Activated CD4-positive, alpha-beta T cell treated with anti-CD3 and anti-CD28 coated beads, Interleukin-2, amount 10 ng/mL, durations not matched to agents 24 days and 14 days (primary cell): ENCODE results near the gene NANOG. TPM values are rescaled to one million over a fixed set of nuclear protein-coding genes. Genes with fewer than 3 reads are reported as not detected.
A peak's percentile ranks its signal among the peaks of the same experiment; 100 is the strongest.
"Not testable (repeated sequence)": the region's sequence is repeated elsewhere in the genome, so short reads cannot be mapped to it uniquely, and the experiment has no call there.

Experiments used
- DNase-seq: peaks from one replicate; pipeline ENCODE4 v3.0.0; 2022
- H3K27ac Mint-ChIP-seq: one replicate; pipeline ENCODE4 v1.8.0; 2022; ENCODE audit warnings: mild to moderate bottlenecking, mixed read lengths
- H3K27me3 Mint-ChIP-seq: one replicate; pipeline ENCODE4 v1.8.0; 2022; ENCODE audit warnings: mixed read lengths
- H3K36me3 Mint-ChIP-seq: one replicate; pipeline ENCODE4 v1.8.0; 2022; ENCODE audit warnings: low read depth, mild to moderate bottlenecking, mixed read lengths
- H3K4me1 Mint-ChIP-seq: one replicate; pipeline ENCODE4 v1.8.0; 2021; ENCODE audit warnings: mixed read lengths
- H3K4me3 Mint-ChIP-seq: one replicate; pipeline ENCODE4 v1.8.0; 2022; ENCODE audit warnings: mild to moderate bottlenecking, moderate library complexity, mixed read lengths
- H3K9me3 Mint-ChIP-seq: one replicate; pipeline ENCODE4 v1.8.0; 2021; ENCODE audit warnings: mixed read lengths
- intact Hi-C: fragments of 100-400 bp; cut with micrococcal nuclease; formaldehyde crosslinking; loops from one replicate; pipeline ENCODE4 v1.15.1; 2023
- total RNA-seq: library from RNA; stranded (reverse); gene quantifications from 2 replicates; pipeline ENCODE4 v1.2.3, GENCODE V29; 2022

The NANOG gene
- total RNA-seq, result not detected in 2 replicates

- H3K27me3 Mint-ChIP-seq, DNase-seq, intact Hi-C loops, H3K4me3 Mint-ChIP-seq, H3K36me3 Mint-ChIP-seq, H3K9me3 Mint-ChIP-seq, H3K27ac Mint-ChIP-seq, H3K4me1 Mint-ChIP-seq: not testable (repeated sequence)
Measured at GRCh38 chr12:7788884-7789528, at the start of gene NANOG. Gene NANOG, plus strand, starts transcription at chr12:7789402. Its CDS starts 213 bp downstream, at chr12:7789615.

GRCh38 chr12:7747246-7747645 lies 42.0 kb upstream of the NANOG start, which contains the start of gene CLEC4C:
Gene CLEC4C, minus strand, starts transcription at chr12:7747375. Its CDS starts 27 bp downstream, at chr12:7747348.
- H3K9me3 Mint-ChIP-seq, result no peaks in the 10 kb centered on the region
- no peaks in the 10 kb centered on the region for H3K4me1 Mint-ChIP-seq
- no peaks in the 10 kb centered on the region for H3K27me3 Mint-ChIP-seq
- intact Hi-C loops, result no loop called here
- no peak for DNase-seq
- H3K27ac Mint-ChIP-seq, result no peak within 1 kb of the TSS
- H3K4me3 Mint-ChIP-seq, result no peak within 1 kb of the TSS
- H3K36me3 Mint-ChIP-seq, result no peaks in the 10 kb centered on the region

DNA sequence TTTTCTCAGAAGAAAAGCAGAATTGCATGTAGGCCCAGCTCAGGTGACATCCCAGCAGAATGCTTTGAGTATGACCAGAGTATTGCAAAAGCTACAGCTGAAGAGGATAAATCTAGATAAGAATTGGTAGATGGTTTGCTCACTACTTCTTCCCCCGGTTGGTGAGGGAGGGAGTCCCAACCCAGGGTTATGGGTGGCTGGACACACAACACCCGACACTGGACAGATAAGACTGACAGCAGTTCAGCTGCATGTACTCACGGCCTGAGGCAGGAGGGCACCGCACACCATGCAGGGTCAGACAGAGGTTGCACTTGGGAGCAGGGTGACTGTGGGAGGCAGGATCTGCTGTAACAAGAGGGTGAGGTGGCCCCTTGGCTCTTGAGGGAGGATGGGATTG lies 40.4 kb upstream of the NANOG start:
- Mint-ChIP-seq H3K36me3 (no peaks in the 10 kb centered on the region), H3K27me3 (no peaks in the 10 kb centered on the region), H3K4me1 (no peaks in the 10 kb centered on the region), H3K9me3 (no peaks in the 10 kb centered on the region), H3K27ac (no peak overlapping the region), H3K4me3 (no peak overlapping the region)
- intact Hi-C loops, result no loop called here
- no peak for DNase-seq

DNA sequence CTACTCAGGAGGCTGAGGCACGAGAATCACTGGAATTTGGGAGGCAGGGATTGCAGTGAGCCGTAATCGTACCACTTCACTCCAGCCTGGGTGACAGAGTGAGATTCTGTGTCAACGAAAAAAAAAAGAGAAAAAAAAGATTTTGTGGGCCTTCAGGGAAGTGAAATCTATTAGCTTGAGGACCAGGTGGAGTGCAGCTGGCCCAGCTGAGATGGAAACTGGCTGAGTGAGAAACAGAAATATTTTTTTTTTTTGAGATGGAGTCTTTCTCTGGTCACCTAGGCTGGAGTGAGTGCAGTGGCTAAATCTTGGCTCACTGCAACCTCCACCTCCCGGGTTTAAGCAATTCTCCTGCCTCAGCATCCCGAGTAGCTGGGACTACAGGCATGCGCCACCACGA lies 39.8 kb upstream of the NANOG start:
- no peaks in the 10 kb centered on the region for H3K36me3 Mint-ChIP-seq
- no peak overlapping the region for H3K4me3 Mint-ChIP-seq
- no peaks in the 10 kb centered on the region for H3K4me1 Mint-ChIP-seq
- H3K27ac Mint-ChIP-seq, result no peak overlapping the region
- intact Hi-C loops, result no loop called here
- no peaks in the 10 kb centered on the region for H3K9me3 Mint-ChIP-seq
- DNase-seq, result no peak
- no peaks in the 10 kb centered on the region for H3K27me3 Mint-ChIP-seq

DNA sequence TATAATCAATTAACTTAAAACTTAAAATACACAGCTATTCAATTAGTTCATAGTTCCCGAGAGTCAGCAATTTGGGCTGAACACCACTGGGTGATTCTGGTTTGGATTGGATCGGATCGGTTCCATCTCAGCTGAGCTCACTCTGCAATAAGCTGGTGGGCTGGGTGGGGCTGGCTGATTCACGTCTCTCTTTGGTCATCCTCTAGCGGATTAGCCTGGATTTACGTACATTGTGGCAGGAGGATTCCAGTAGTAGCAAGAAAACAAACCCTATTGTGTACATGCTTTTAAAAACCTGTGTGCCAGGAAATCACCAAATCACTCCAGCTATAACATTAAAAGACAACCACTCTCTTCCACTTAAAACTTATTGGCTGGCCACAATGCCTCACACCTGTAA lies 38.9 kb upstream of the NANOG start:
- H3K9me3 Mint-ChIP-seq, result no peaks in the 10 kb centered on the region
- H3K27me3 Mint-ChIP-seq, result no peaks in the 10 kb centered on the region
- H3K4me3 Mint-ChIP-seq, result no peak overlapping the region
- H3K36me3 Mint-ChIP-seq, result no peaks in the 10 kb centered on the region
- H3K27ac Mint-ChIP-seq, result no peak overlapping the region
- no peak for DNase-seq
- intact Hi-C loops, result no loop called here
- no peaks in the 10 kb centered on the region for H3K4me1 Mint-ChIP-seq

DNA sequence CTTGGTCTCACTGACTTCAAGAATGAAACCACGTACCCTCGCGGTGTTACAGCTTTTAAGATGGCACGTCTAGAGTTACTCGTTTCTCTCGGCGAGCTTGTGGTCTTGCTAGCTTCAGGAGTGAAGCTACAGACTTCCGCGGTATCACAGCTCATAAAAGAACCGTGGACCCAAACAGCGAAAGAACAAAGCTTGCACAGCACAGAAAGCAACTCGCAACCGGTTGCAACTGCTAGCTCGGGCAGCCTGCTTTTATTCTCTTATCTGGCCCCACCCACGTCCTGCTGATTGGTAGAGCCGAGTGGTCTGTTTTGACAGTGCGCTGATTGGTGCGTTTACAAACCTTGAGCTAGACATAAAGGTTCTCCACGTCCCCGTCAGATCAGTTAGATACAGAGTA lies 37.8 kb upstream of the NANOG start:
- intact Hi-C loops, result no loop called here
- no peaks in the 10 kb centered on the region for H3K9me3 Mint-ChIP-seq
- no peak overlapping the region for H3K27ac Mint-ChIP-seq
- no peak for DNase-seq
- H3K27me3 Mint-ChIP-seq, result no peaks in the 10 kb centered on the region
- peaks cover 2% of the 10 kb centered on the region for H3K4me1 Mint-ChIP-seq
- H3K4me3 Mint-ChIP-seq, result no peak overlapping the region
- no peaks in the 10 kb centered on the region for H3K36me3 Mint-ChIP-seq

GRCh38 chr12:7751941-7752922 lies 37.0 kb upstream of the NANOG start:
- H3K27ac Mint-ChIP-seq, H3K4me1 Mint-ChIP-seq, H3K27me3 Mint-ChIP-seq, H3K9me3 Mint-ChIP-seq, H3K4me3 Mint-ChIP-seq, intact Hi-C loops, DNase-seq, H3K36me3 Mint-ChIP-seq: not testable (repeated sequence)

GRCh38 chr12:7755668-7756067 lies 33.5 kb upstream of the NANOG start:
- H3K27me3 Mint-ChIP-seq, H3K27ac Mint-ChIP-seq, H3K9me3 Mint-ChIP-seq, intact Hi-C loops, H3K36me3 Mint-ChIP-seq, H3K4me1 Mint-ChIP-seq: not testable (repeated sequence)
- peak overlapping the region; percentile 21 for H3K4me3 Mint-ChIP-seq
- peak; percentile 71 for DNase-seq

- H3K4me3 Mint-ChIP-seq, result no peak overlapping the region
- DNase-seq, result no peak
- peaks cover 2% of the 10 kb centered on the region for H3K4me1 Mint-ChIP-seq
- H3K27me3 Mint-ChIP-seq, result no peaks in the 10 kb centered on the region
- H3K9me3 Mint-ChIP-seq, result no peaks in the 10 kb centered on the region
- intact Hi-C loops, result no loop called here
- H3K27ac Mint-ChIP-seq, result no peak overlapping the region
- no peaks in the 10 kb centered on the region for H3K36me3 Mint-ChIP-seq
Measured at GRCh38 chr12:7756993-7757392, 32.2 kb upstream of the NANOG start.

GRCh38 chr12:7758766-7759140 lies 30.4 kb upstream of the NANOG start:
- no peaks in the 10 kb centered on the region for H3K9me3 Mint-ChIP-seq
- no peak for DNase-seq
- intact Hi-C loops, result no loop called here
- no peak overlapping the region for H3K27ac Mint-ChIP-seq
- no peaks in the 10 kb centered on the region for H3K27me3 Mint-ChIP-seq
- no peak overlapping the region for H3K4me3 Mint-ChIP-seq
- H3K36me3 Mint-ChIP-seq, result no peaks in the 10 kb centered on the region
- peaks cover 2% of the 10 kb centered on the region for H3K4me1 Mint-ChIP-seq

- intact Hi-C loops, result no loop called here
- Mint-ChIP-seq H3K27me3 (peaks cover 2% of the 10 kb centered on the region), H3K9me3 (no peaks in the 10 kb centered on the region), H3K4me3 (no peak overlapping the region), H3K4me1 (no peaks in the 10 kb centered on the region), H3K36me3 (no peaks in the 10 kb centered on the region), H3K27ac (no peak overlapping the region)
- DNase-seq, result no peak
Measured at GRCh38 chr12:7769999-7770398, 19.2 kb upstream of the NANOG start.

DNA sequence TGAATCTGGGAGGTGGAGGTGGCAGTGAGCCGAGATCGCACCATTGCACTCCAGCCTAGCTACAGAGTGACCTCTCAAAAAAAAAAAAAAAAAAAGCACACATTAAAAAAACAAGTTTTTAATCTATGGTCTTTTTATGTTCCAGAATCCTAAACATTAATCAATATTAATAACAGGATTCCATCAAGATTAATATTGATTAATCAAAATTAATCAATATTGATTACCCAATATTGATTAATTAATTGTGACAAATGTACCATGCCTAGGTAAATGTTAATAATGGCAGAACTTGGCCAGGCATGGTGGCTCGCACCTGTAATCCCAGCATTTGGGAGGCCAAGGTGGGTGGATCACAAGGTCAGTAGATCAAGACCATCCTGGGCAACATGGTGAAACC lies 7.9 kb upstream of the NANOG start:
- Mint-ChIP-seq H3K27ac (no peak overlapping the region), H3K9me3 (no peaks in the 10 kb centered on the region), H3K4me1 (no peaks in the 10 kb centered on the region), H3K27me3 (no peaks in the 10 kb centered on the region), H3K4me3 (no peak overlapping the region), H3K36me3 (no peaks in the 10 kb centered on the region)
- no peak for DNase-seq
- intact Hi-C loops, result no loop called here

- intact Hi-C loops, result no loop called here
- Mint-ChIP-seq H3K27me3 (peaks cover 3% of the 10 kb centered on the region), H3K4me1 (no peaks in the 10 kb centered on the region), H3K4me3 (no peak overlapping the region), H3K27ac (no peak overlapping the region), H3K36me3 (no peaks in the 10 kb centered on the region), H3K9me3 (no peaks in the 10 kb centered on the region)
- no peak for DNase-seq
Measured at GRCh38 chr12:7782055-7782454, 7.1 kb upstream of the NANOG start.

DNA sequence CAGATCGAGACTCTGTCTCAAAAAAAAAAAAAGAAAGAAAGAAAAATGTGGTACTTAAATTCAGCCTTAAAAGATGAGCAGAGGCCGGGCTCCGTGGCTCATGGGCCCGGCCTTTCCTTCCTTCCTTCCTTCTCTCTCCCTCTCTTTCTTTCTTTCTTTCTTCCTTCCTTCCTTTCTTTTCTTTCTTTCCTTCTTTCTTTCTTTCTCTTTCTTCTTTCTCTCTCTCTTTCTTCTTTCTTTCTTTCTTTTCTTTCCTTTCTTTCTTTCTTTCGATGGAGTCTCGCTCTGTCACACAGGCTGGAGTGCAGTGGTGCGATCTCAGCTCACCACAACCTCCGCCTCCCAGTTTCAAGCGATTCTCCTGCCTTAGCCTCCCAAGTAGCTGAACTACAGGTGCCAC lies 5.8 kb upstream of the NANOG start:
- H3K27me3 Mint-ChIP-seq, H3K36me3 Mint-ChIP-seq, intact Hi-C loops, H3K27ac Mint-ChIP-seq, H3K4me1 Mint-ChIP-seq, DNase-seq, H3K9me3 Mint-ChIP-seq, H3K4me3 Mint-ChIP-seq: not testable (repeated sequence)
